ENCODE measurements around the gene EFCAB8.

DNA sequence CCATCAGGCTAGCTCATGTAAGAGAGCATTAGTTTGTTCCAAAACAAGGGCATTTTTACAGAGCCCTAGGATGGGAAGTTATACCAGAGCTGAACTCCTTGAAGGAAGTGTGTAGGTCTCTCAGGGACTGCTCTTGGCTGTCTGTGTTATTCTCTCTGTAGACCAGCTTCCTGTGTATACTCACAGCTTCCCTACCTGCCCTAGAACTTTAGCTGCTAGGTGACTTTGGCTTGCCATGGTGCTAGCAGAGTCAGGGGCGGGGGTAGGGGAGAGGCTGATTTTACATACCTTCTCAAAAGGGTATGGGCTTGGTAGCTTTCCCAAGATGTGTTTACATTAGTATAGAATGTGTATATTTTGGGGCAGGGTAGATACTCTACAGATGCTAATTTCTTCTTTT, 21.6 kb upstream of the EFCAB8 start:
- TF ChIP-seq, protein P1, sequence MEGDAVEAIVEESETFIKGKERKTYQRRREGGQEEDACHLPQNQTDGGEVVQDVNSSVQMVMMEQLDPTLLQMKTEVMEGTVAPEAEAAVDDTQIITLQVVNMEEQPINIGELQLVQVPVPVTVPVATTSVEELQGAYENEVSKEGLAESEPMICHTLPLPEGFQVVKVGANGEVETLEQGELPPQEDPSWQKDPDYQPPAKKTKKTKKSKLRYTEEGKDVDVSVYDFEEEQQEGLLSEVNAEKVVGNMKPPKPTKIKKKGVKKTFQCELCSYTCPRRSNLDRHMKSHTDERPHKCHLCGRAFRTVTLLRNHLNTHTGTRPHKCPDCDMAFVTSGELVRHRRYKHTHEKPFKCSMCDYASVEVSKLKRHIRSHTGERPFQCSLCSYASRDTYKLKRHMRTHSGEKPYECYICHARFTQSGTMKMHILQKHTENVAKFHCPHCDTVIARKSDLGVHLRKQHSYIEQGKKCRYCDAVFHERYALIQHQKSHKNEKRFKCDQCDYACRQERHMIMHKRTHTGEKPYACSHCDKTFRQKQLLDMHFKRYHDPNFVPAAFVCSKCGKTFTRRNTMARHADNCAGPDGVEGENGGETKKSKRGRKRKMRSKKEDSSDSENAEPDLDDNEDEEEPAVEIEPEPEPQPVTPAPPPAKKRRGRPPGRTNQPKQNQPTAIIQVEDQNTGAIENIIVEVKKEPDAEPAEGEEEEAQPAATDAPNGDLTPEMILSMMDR (conservative IDR thresholded peaks at IDR 0.05; ENCODE audit: low read depth, low read length), result no peak
- TF ChIP-seq EZH2 (IDR thresholded peaks at IDR 0.05; ENCODE audit: low read length, unreplicated experiment), result no peak
